Measurements from ENCODE around the gene SLC25A13. TPM values are rescaled to one million over a fixed set of nuclear protein-coding genes. Genes with fewer than 3 reads are reported as not detected.

Gene SLC25A13
- total and polyA plus RNA-seq, 9 of the 15 experiments (the other 6 are each of a cell fraction or from before 2014, with no cell fraction given) = 21.4 to 80.2 (median 58.7) TPM

DNA sequence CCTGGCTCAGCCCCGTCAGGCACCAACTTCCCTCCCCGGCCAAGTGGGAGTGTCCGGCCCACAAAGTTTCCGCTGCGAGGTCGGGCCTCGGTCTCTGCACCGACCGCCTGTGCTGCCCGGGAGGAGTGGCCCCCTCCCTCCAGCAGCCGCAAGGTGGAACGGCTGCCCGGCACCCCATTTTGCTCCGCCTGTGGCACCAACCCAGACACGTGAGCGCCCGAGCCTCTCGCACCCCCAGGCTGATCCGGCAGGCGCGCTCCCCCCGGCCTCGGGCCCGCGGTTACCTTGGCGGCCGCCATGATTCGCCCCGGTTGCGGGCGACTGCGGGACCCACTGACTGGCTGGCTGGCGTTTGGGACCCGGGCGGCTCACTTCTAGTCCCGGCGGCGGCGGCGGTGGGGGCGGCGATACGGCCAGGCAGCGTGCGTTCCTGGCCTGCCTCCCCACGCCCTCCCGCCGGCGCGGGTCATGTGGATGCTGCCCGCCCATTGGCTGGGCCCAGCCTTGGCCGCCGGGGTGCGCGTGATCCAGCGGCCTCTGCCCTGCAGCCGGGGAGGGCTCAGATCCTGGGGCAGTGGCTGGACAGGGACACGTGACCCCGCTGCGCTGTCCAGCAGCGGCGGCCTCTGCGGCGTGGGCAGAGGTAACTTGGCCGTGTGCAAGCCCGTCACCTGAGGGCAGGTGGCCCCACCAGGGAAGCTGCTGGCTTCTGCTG lies at the start of gene SLC25A13 (continued):
- no peak for TF ChIP-seq ETV6 (IDR thresholded peaks at IDR 0.05; ENCODE audit: borderline replicate concordance in 1 of 2, low read depth in 2 of 2, low read length in 1 of 2)
- no peak for TF ChIP-seq ETV6 (CRISPR knock-in tag; IDR thresholded peaks at IDR 0.05; ENCODE audit: borderline replicate concordance)
- TF ChIP-seq, protein P1, sequence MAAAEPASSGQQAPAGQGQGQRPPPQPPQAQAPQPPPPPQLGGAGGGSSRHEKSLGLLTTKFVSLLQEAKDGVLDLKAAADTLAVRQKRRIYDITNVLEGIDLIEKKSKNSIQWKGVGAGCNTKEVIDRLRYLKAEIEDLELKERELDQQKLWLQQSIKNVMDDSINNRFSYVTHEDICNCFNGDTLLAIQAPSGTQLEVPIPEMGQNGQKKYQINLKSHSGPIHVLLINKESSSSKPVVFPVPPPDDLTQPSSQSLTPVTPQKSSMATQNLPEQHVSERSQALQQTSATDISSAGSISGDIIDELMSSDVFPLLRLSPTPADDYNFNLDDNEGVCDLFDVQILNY (CRISPR knock-in tag; IDR thresholded peaks at IDR 0.05) = 0 out of 2 replicates have a peak, but pooled peaks have one; percentile 45
- TF ChIP-seq, protein P2, sequence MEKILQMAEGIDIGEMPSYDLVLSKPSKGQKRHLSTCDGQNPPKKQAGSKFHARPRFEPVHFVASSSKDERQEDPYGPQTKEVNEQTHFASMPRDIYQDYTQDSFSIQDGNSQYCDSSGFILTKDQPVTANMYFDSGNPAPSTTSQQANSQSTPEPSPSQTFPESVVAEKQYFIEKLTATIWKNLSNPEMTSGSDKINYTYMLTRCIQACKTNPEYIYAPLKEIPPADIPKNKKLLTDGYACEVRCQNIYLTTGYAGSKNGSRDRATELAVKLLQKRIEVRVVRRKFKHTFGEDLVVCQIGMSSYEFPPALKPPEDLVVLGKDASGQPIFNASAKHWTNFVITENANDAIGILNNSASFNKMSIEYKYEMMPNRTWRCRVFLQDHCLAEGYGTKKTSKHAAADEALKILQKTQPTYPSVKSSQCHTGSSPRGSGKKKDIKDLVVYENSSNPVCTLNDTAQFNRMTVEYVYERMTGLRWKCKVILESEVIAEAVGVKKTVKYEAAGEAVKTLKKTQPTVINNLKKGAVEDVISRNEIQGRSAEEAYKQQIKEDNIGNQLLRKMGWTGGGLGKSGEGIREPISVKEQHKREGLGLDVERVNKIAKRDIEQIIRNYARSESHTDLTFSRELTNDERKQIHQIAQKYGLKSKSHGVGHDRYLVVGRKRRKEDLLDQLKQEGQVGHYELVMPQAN (IDR thresholded peaks at IDR 0.05; ENCODE audit: borderline replicate concordance) = peak; percentile 81
- peak; percentile 43 for TF ChIP-seq MEIS2 (IDR thresholded peaks at IDR 0.05; ENCODE audit: partially characterized antibody)
- TF ChIP-seq, protein P3, sequence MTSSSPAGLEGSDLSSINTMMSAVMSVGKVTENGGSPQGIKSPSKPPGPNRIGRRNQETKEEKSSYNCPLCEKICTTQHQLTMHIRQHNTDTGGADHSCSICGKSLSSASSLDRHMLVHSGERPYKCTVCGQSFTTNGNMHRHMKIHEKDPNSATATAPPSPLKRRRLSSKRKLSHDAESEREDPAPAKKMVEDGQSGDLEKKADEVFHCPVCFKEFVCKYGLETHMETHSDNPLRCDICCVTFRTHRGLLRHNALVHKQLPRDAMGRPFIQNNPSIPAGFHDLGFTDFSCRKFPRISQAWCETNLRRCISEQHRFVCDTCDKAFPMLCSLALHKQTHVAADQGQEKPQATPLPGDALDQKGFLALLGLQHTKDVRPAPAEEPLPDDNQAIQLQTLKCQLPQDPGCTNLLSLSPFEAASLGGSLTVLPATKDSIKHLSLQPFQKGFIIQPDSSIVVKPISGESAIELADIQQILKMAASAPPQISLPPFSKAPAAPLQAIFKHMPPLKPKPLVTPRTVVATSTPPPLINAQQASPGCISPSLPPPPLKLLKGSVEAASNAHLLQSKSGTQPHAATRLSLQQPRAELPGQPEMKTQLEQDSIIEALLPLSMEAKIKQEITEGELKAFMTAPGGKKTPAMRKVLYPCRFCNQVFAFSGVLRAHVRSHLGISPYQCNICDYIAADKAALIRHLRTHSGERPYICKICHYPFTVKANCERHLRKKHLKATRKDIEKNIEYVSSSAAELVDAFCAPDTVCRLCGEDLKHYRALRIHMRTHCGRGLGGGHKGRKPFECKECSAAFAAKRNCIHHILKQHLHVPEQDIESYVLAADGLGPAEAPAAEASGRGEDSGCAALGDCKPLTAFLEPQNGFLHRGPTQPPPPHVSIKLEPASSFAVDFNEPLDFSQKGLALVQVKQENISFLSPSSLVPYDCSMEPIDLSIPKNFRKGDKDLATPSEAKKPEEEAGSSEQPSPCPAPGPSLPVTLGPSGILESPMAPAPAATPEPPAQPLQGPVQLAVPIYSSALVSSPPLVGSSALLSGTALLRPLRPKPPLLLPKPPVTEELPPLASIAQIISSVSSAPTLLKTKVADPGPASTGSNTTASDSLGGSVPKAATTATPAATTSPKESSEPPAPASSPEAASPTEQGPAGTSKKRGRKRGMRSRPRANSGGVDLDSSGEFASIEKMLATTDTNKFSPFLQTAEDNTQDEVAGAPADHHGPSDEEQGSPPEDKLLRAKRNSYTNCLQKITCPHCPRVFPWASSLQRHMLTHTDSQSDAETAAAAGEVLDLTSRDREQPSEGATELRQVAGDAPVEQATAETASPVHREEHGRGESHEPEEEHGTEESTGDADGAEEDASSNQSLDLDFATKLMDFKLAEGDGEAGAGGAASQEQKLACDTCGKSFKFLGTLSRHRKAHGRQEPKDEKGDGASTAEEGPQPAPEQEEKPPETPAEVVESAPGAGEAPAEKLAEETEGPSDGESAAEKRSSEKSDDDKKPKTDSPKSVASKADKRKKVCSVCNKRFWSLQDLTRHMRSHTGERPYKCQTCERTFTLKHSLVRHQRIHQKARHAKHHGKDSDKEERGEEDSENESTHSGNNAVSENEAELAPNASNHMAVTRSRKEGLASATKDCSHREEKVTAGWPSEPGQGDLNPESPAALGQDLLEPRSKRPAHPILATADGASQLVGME (CRISPR knock-in tag; IDR thresholded peaks at IDR 0.05) = no peak
- peak; percentile 46 for TF ChIP-seq CHD1 (IDR thresholded peaks at IDR 0.05; ENCODE audit: low read length)
- TF ChIP-seq SRSF9 (IDR thresholded peaks at IDR 0.05; ENCODE audit: borderline replicate concordance, low read depth, low read length) = no peak
- no peak for TF ChIP-seq RFX1 (IDR thresholded peaks at IDR 0.05)
- TF ChIP-seq ZBTB17 (CRISPR knock-in tag; IDR thresholded peaks at IDR 0.05) = peak; percentile 16; the same call in 1 of the 2 replicates
- 0 out of 2 replicates have a peak, but pooled peaks have one; percentile 12 for TF ChIP-seq ZNF384 (IDR thresholded peaks at IDR 0.05; ENCODE audit: low read depth, low read length)
- TF ChIP-seq CEBPB (tag; IDR thresholded peaks at IDR 0.05) = no peak
- TF ChIP-seq ZNF408 (CRISPR knock-in tag; IDR thresholded peaks at IDR 0.05; ENCODE audit: low read depth) = no peak
- peak; percentile 72; the same call in 1 of the 2 replicates for TF ChIP-seq NCOA1 (IDR thresholded peaks at IDR 0.05; ENCODE audit: low read depth)
- 0 out of 2 replicates have a peak, but pooled peaks have one; percentile 16 for TF ChIP-seq TAF7 (tag; IDR thresholded peaks at IDR 0.05)
- TF ChIP-seq ZNF766 (CRISPR knock-in tag; conservative IDR thresholded peaks at IDR 0.05) = peak; percentile 82
- TF ChIP-seq, protein P4, sequence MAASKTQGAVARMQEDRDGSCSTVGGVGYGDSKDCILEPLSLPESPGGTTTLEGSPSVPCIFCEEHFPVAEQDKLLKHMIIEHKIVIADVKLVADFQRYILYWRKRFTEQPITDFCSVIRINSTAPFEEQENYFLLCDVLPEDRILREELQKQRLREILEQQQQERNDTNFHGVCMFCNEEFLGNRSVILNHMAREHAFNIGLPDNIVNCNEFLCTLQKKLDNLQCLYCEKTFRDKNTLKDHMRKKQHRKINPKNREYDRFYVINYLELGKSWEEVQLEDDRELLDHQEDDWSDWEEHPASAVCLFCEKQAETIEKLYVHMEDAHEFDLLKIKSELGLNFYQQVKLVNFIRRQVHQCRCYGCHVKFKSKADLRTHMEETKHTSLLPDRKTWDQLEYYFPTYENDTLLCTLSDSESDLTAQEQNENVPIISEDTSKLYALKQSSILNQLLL (CRISPR knock-in tag; IDR thresholded peaks at IDR 0.05; ENCODE audit: borderline replicate concordance) = no peak
- no peak for TF ChIP-seq RBBP5 (IDR thresholded peaks at IDR 0.05; ENCODE audit: borderline replicate concordance, insufficient read depth, low read length, poor library complexity, severe bottlenecking)

All from K562 (cell line).